ENCODE measurements around the gene KIF26B. TPM values are rescaled to one million over a fixed set of nuclear protein-coding genes. Genes with fewer than 3 reads are reported as not detected.
A peak's percentile ranks its signal among the peaks of the same experiment; 100 is the strongest.

KIF26B gene
- total RNA-seq, 2 donors from 2014 or later = 0.83 to 1.3 TPM

DNA sequence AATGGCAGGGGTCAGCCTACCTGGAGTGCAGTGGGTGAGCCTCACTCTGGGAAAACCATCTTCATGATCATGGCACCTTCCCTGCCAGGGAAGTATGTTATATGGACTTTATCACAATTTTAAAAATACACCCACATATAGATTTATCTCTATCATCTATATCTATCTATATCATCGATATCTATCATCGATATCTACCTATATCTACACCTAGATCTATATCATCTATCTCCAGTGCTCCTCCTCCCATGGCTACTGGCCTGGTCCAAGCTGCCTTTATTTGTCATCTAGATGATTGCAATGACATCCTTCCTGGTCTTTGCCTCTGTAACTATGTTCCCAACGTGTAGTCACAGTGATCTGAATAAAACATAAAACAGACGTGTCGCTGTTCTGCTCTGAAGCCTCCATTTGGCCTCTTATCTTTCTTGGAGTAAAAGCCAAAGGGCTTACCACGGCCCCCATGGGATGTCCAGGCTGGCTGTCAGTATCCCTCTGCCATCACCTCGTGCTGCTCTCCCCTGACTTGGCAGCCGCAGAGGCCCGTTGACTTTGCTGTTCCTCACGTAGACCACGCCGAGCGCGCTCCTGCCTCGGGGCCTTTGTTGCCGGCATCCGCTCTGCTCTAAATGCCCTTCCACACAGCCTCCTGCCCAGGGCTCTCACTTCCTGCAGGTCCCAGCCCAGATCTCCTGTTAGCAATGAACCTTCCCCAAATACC is 20.6 kb upstream of the KIF26B start:
- no peak overlapping the region for H3K27ac ChIP-seq
- TF ChIP-seq, protein P1, sequence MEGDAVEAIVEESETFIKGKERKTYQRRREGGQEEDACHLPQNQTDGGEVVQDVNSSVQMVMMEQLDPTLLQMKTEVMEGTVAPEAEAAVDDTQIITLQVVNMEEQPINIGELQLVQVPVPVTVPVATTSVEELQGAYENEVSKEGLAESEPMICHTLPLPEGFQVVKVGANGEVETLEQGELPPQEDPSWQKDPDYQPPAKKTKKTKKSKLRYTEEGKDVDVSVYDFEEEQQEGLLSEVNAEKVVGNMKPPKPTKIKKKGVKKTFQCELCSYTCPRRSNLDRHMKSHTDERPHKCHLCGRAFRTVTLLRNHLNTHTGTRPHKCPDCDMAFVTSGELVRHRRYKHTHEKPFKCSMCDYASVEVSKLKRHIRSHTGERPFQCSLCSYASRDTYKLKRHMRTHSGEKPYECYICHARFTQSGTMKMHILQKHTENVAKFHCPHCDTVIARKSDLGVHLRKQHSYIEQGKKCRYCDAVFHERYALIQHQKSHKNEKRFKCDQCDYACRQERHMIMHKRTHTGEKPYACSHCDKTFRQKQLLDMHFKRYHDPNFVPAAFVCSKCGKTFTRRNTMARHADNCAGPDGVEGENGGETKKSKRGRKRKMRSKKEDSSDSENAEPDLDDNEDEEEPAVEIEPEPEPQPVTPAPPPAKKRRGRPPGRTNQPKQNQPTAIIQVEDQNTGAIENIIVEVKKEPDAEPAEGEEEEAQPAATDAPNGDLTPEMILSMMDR (IDR thresholded peaks at IDR 0.05) = no peak
- no peak for DNase-seq (ENCODE audit: low spot score)

GRCh38 chr1:245142171-245142798 is 12.5 kb upstream of the KIF26B start:
- no peaks in the 10 kb centered on the region for H3K27me3 ChIP-seq
- no peaks in the 10 kb centered on the region for H3K4me1 ChIP-seq
- no peaks in the 10 kb centered on the region for H3K9me3 ChIP-seq
- DNase-seq (ENCODE audit: low spot score) = peak; percentile 36
- no peak overlapping the region for H3K4me3 ChIP-seq
- H3K36me3 ChIP-seq = no peaks in the 10 kb centered on the region
- no peak overlapping the region for H3K27ac ChIP-seq
- TF ChIP-seq, protein P1 (IDR thresholded peaks at IDR 0.05) = no peak

More for the DNA sequence above, 20.6 kb upstream of the KIF26B start:
- H3K4me1 ChIP-seq = peaks cover 0 to 4% of the 10 kb centered on the region in 2 donors
- no peaks in the 10 kb centered on the region for H3K27me3 ChIP-seq
- no peaks in the 10 kb centered on the region for H3K36me3 ChIP-seq
- no peaks in the 10 kb centered on the region for H3K9me3 ChIP-seq
- H3K4me3 ChIP-seq = no peak overlapping the region

DNA sequence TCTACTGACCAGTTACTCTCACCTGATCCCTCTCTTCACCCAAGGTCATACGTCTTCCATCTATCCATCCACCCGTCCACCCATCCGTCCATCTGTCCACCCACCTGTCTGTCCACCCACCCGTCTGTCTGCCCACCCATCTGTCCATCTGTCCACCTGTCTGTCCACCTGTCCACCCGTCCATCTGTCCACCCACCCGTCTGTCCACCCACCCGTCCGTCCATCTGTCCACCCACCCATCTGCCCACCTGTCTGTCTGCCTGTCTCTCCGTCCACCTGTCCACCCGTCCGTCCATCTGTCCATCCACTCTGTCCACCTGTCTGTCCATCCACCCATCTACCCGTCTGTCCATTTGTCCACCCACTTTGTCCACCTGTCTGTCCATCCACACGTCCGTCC is 11.8 kb upstream of the KIF26B start:
- no peaks in the 10 kb centered on the region for H3K36me3 ChIP-seq
- DNase-seq (ENCODE audit: low spot score) = no peak
- no peaks in the 10 kb centered on the region for H3K9me3 ChIP-seq
- H3K4me3 ChIP-seq = no peak overlapping the region
- H3K4me1 ChIP-seq = no peaks in the 10 kb centered on the region
- no peaks in the 10 kb centered on the region for H3K27me3 ChIP-seq
- TF ChIP-seq, protein P1 (IDR thresholded peaks at IDR 0.05) = no peak
- no peak overlapping the region for H3K27ac ChIP-seq

GRCh38 chr1:245143849-245144248 is 10.9 kb upstream of the KIF26B start:
- no peaks in the 10 kb centered on the region for H3K4me1 ChIP-seq
- DNase-seq (ENCODE audit: low spot score) = peak; percentile 53

GRCh38 chr1:245148069-245148468 is 6.7 kb upstream of the KIF26B start:
- TF ChIP-seq, protein P1 (IDR thresholded peaks at IDR 0.05) = no peak
- no peak for DNase-seq (ENCODE audit: low spot score)
- no peaks in the 10 kb centered on the region for H3K36me3 ChIP-seq
- H3K4me3 ChIP-seq = no peak overlapping the region
- H3K27me3 ChIP-seq = no peaks in the 10 kb centered on the region
- H3K9me3 ChIP-seq = no peaks in the 10 kb centered on the region
- H3K4me1 ChIP-seq = peaks cover 0 to 1% of the 10 kb centered on the region in 2 donors
- no peak overlapping the region for H3K27ac ChIP-seq

More at GRCh38 chr1:245143849-245144248, 10.9 kb upstream of the KIF26B start:
- Histone ChIP-seq H3K27ac (no peak overlapping the region), H3K9me3 (no peaks in the 10 kb centered on the region), H3K4me3 (no peak overlapping the region), H3K36me3 (no peaks in the 10 kb centered on the region), H3K27me3 (no peaks in the 10 kb centered on the region)
- TF ChIP-seq, protein P1 (IDR thresholded peaks at IDR 0.05) = no peak
